Stimulated activated CD4-positive, alpha-beta T cell treated with anti-CD3 and anti-CD28 coated beads, Interleukin-2, amount 100 ng/mL, for 48 hours (primary cell): Measurements from ENCODE around the gene VAV2.

Experiments
- DNase-seq, 2 donors: peaks; one replicate each; pipeline ENCODE4 v3.0.0-alpha.2; 2020

VAV2 gene

GRCh38 chr9:133950192-133950591 is 41.9 kb downstream of the VAV2 start:
- DNase-seq = no peak

DNA sequence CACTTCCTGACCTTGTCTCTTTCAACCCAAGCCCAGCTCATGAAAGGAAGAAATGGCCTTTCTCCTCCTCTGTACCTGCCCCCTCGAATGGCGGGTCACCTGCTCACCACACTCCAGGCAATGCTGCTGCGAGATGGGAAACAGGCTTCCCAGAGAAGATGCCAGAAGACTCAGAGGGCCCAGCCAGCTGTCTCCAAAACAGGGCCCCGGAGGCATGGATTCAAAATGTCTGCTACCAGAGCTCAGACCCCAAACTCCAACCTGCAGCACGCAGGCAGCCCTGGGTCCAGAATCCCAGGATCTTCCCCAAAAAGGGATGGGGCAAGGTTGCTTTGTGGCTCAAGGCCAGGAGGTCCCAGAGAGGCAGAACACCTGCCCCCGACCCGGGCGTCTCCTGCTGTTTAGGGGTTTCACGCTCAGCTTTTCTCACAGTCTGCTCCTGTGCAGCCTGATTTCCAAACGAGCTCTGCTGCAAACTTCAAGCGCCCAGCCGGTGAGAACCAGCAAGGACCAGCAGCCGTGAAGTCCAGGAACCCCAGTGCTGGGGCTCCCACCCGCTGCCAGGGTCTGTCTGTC is 42.5 kb downstream of the VAV2 start:
- no peak for DNase-seq

DNA sequence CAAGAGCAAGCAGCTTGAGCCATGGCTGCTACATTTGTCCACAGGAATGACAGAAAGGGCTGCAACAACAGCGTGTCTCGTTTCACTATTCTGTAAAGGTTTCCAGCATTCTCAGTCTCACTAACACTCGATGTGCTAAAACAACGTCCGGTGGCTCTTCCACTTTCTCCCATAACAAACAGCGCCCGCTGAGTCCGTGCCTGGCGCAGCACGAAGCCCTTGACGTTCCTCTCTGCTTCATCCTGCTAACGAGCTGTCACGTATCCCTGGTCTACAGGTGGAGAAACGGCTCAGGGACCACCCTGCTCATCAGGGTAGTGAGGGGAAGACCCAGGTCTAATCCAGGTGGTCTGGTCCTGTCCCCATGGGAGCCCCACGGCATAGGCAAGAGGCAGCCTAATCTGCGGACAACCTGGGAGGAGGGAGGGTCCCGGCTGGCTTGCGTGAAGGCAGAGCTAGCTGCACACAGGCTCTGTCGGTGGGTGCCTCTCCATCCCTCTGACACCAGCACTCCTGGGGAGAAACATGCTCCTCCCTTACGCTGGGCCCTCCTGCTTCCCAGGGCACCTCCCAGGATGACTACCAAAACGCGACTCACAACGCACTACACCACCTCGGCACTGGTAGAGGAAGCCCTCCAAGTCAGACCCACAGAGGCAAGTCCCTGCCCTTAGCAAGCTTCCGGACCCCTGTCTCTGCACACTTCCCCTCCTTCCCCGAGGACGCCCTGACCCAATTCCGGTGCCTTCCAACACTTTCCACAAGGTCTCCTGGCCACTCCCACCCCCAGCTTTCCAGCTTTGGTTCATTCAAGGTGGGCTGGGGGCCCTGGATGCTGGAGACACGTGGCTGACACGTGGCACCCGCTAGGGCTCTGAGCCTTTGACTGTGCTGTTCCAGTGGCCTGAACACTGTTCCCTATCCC is 43.3 kb downstream of the VAV2 start:
- DNase-seq = no peak

DNA sequence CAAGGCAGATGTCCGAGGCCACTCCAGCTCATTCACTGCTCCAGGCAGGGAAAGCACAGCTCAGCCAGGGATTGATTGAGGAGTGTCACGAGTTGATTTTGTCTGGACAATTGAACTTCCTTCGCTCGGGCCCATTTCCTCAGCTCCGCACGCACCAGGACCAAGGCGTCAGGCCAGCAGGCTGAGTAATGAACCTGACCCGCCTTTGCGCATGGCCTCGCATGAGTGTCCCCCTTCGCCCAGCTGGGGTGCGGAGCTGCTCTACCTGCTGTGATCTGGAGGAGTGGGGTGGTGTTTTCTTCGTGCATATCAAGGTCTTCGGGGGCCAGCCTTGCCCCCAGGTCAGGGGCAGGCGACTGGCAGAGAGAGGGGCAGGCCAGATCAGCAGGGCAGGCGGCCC is 44.0 kb downstream of the VAV2 start:
- DNase-seq = no peak

DNA sequence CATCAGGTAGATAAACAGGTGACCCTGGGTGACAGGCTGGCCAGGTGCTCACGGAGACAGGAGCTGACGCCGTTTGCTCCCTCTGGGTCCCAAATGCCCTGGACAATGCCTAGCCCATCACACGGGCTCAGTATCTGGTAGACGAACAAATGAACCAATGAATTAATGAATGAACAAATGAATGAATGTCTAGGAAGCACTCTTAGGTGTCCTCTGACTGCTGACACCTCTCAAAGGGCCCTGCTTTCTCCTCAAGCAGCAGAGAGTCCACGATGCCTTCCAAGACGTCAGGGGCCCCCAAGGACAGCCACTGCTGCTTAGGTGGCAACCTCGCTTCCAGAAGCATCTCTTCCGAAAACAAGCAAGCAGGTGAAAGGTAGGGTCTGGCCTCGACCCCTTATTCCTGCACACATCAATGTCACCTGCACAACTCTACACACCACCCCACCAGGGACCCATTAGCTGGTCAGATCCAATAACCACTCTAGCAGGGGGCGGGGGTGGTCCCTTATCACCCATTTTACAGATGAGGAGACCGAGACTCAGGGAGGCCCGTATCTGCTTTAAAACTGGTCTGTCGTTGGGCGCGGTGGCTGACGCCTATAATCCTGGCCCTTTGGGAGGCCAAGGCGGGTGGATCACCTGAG is 45.2 kb downstream of the VAV2 start:
- DNase-seq = no peak

DNA sequence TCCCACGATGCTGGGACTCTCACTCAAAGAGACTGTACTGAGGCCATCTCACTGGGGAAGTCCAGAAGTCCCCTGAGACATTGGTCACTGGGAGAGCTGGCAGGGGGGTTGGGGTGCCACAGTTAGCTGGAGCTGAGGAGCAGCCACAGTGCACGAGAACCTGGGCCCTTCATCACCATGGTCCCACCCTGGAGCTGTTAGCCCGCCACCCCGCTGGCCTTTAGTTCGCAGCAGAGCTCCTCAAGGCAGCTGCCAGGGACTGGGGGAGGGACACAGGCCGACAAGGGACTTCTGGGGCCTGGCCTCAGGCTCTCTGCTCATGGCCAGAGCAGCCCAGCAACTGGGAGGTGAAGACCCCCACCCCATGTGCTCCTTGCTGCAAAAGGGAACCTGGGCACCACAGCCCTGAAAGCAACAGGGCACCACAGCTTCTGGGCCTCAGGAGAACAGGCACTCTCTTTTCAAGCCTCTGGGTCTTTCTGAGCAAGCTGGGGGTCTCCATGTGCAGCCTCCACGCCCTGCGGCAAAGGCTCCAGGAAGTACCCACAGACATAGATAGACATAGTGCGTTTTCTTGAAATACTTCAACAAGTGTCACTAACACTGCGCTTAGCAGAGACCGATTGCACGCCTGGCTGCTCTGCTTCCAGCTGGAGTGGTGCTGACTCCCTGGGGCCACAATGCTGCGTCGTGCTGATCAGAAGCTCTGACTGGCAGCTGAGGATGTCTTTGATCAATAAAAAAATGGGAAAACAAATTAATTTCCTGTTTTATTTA is 46.0 kb downstream of the VAV2 start:
- DNase-seq = no peak

DNA sequence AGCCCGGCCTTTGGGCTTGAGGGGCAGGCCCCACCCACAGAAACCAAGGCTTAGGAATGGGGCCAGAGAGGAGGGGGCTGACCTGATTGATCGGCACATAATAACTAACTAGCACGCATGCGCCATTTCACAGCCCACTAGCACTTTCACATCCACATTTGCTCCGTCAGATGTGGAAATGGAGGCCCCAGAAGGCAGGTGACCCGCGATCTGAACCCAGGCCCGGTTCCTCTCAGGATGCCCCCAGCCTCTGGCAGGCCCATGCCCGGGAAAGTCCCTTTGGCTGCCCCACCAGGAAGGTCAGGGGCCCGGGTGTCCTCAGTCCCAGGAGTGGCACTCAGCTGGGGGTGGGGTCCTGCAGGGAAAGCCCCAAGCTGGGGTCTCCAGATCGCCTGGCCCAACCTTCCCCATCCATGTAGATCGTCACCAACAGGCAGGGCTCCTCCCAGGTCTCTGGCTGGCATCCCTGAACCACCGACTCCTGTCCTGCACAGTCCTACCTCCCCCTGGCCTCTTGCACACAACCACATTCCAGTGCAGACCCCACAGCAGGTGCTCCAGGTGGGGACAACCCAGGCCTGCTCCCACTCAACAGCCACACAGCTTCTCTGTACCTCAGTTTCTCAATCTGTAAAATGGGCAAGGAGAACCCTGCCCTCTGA is 46.7 kb downstream of the VAV2 start:
- DNase-seq = no peak

DNA sequence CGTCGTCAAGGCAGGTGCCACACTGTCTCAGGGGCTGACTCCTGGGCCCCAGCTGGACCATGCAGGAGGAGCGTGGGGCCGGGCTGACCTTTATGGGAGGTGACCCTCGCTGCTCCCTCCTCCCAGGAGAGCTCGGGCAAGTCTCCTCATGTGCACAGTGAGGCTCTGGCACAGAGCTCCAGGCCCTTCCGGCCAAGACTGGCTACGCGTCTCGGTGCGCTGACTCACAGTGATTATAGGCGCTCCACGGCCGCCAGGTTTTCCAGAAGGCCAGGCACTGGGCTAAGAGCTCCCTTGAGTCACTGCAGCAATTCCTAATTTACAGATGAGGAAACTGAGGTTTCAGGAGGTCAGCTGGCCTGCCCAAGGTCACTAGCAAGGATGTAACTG is 47.4 kb downstream of the VAV2 start:
- DNase-seq = no peak

DNA sequence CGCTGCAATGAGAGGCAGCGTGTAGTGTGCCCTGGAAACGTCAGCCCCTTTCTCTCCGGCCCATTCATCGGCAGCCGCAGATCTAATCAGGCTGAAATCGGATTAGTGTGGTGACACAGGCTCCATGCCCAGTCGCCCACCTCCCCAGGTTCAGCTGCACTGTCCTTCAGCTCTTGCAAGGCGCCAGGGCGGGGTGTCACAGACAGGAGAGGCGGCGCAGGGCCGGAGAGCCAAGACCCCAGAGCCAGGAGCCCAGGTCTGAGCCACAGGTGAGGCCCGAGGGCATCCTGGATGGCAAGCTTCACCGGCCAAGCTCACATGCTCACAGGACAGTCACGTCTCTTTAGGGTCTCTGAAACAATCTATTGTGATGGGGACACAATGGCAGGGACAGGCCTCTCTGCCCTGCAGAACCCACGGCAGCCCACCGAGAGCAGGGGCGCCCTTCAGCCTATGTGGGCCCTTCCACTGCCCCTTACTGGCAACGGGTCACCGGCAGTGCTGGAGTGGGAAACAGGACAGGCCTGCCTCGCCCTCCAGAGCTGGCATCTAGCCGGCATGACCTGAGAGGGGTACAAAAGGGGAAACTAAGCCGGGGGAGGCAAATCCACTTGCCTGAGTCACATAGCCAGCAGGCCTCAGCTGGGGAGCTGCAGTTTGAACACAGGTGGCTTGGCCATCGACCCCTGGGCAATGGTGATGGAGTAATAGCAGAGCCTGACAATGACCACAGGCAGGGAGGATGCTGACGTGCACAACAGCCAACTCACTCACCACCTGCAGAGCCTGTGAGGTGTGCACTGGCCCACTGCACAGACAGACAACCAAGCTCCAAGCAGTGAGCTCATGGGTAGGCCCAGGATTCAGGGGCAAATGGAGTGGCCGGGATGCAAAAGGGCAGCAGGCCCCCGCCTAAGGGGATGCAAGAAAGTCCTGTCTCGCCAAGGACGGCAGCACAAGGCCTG is 48.1 kb downstream of the VAV2 start:
- DNase-seq = no peak

GRCh38 chr9:133943036-133943780 is 48.9 kb downstream of the VAV2 start:
- DNase-seq = no peak

- no peak for DNase-seq
These were observed 49.7 kb downstream of the VAV2 start for GRCh38 chr9:133942206-133942975.

DNA sequence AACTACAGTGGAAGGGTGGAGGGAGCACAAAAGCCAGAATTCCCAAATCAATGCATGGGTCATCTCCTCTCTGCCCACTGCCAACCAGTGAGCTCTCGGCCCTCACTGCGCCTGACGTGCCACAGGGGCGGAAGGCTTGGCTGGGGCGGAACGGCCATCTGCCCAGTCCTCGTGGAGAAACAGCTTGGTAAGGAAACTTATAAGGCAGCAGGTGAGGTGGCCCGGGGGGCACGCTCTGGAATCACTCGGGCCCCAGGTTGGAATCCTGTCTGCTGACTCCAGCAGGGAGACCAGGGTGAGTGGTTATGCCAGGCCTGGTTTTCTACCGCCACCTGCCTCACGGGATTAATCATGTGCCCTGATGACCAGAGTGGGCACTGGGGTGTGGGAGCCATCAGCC is 52.3 kb downstream of the VAV2 start:
- DNase-seq = no peak

DNA sequence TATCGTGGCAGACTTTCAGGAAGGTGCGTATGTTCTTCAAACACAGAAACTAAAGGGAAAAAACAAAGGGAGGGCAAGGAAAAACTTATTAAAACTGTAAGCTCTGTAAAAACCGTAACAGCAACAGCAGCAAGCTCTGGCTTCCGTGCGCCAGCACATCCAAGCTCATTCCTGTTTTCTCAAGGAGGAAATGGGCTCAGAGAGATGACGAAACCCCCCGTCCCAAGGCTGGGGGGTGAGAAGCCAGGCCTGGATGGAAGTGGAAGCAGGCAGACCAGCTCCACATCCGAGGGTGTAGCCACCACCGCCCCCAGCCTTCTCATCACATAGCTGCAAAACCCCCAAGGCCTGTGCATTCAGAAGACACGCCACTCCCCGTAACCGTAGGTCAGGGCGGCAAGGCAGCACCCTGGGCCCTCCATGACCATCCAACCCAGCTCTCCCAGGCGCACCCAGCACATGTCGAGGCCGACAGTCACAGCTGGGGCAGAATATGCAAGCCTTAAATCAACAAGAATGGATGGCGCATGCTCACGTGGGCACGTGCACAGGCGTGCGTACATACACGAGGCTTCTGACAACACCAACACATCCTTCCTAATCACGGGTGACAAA is 52.8 kb downstream of the VAV2 start:
- no peak for DNase-seq

DNA sequence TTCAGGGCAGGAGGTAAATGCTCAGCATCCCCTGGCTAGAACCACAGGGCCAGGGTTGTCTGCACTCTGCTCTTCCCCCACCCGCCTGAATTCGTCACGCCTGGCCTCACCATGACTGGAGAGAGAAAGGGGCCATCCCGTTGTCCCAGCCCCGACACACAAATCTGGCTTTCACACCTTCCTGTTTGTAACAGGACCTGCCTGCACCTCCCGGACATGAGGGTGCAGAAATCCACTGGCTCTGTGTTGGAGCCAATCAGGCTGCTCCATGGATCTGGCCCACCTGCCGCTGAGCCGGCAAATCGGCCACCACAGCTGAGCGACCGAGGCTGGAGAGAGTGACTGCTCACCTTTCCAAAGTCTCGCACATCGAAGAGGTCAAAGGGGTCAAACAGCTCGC is 53.4 kb downstream of the VAV2 start:
- DNase-seq = no peak

DNA sequence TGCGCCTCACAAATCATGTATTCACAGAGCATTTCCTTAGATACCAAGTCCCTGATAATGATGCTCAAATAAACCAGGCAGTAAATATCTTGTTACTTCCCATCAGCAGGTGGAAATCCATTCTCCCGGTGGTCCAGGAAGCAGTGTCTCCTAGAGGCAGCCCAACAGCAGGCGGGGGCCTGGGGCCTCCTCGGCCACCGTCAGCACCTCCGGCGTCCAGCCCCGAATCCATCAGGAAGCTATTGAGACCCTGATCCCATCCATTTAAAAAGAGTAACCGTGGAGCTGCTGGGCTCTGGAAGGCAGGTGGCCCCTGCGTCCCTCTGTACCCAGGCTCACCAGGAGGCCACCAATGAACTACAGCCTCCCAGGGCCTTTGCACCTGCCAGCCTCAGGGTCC is 54.0 kb downstream of the VAV2 start:
- no peak for DNase-seq

GRCh38 chr9:133937120-133937519 is 55.0 kb downstream of the VAV2 start:
- DNase-seq = no peak

DNA sequence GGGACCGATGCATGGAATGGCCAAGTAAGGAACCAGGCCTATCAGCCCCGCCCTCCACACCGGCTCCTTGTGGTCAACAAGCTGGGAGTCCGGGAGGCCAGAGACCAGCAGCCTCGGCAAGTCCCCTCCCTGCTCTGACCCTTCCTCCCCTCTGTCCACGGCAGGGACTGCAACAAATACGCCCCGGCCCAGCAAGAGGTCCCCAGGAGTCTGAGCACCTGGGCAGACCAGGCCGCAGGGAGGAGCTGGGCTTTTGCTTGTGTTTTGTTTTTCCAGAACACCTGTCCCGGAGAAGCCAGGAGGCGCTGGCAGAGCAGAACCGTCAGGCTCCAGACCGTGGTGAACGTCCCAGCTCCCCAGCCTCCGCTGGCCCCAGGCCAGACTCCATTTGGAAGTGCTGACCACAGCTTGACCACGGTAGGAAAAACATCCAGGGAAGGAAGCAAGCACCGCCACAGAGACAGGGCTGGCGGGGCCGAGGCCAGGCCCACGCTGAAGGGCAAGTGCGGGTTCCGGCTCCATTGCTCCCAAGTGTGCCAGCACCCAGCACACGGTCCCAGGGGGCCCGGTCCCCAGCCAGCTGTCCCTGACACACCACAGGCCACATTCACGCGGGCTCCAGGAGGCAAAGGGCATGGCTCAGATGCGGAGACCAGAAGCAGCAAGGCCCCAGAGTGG is 56.7 kb downstream of the VAV2 start:
- DNase-seq = no peak

- no peak for DNase-seq
These were observed 57.5 kb downstream of the VAV2 start for GRCh38 chr9:133934482-133935232.
